ENCODE data around the gene ST3GAL6.
"Not testable (repeated sequence)": the region's sequence is repeated elsewhere in the genome, so short reads cannot be mapped to it uniquely, and the experiment has no call there.

ST3GAL6 gene

DNA sequence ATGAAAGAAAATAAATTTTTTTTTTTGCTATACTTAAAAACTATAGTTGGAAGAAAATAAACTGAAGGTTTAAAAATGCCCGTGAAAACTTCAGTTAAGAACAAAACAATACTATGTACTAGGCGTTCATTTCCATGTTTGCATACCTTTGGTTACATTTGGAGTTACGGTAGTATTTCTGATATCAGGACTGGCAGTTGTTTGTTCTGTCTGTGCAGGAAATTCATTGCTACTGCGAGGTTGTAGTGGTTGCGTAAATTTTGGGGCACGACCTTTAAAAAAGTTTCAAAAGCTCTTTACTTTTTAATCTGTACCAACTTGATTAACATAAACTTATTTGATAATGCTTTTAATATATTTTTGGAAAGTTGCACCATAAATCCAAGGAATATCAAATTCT is 47.9 kb downstream of the ST3GAL6 start:
- CTCF ChIA-PET = interaction anchor here (0.7 to 2.6 kb wide), 3 partner anchors 207 to 476 kb away, joined by 3 to 12 read pairs (median 3); no protein-coding TSS in a partner anchor
- no peak overlapping the region for H3K4me3 Mint-ChIP-seq
- H3K27ac Mint-ChIP-seq = no peak overlapping the region
- no peaks in the 10 kb centered on the region for H3K27me3 Mint-ChIP-seq
- H3K36me3 Mint-ChIP-seq = no peaks in the 10 kb centered on the region
- H3K4me1 Mint-ChIP-seq = no peaks in the 10 kb centered on the region
- no peak for DNase-seq
- no peaks in the 10 kb centered on the region for H3K9me3 Mint-ChIP-seq

DNA sequence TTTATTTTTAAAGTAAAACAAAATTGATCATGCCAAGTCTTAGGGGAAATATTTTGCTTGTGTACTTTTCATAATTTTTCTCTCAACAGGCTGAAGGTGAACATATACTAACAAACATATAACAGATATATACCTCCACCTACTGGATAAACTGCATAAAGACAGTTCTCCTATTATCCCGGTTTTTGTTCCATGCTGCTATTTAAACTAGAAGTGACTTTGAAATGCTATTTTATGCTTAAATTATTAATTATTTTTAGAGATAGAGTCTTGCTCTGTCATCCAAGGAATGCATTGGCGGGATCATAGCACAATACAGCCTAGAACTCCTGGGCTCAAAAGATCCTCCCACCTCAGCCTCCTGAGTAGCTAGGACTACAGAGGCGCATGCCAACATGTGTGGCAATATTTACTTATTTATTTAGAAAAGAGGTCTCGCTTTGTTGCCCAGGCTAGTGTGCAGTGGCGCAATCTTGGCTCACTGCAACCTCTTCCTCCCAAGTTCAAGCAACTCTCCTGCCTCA is 49.8 kb downstream of the ST3GAL6 start:
- H3K27me3 Mint-ChIP-seq = no peaks in the 10 kb centered on the region
- H3K4me1 Mint-ChIP-seq = no peaks in the 10 kb centered on the region
- H3K27ac Mint-ChIP-seq = no peak overlapping the region
- H3K9me3 Mint-ChIP-seq = no peaks in the 10 kb centered on the region
- DNase-seq = no peak
- no peak overlapping the region for H3K4me3 Mint-ChIP-seq
- CTCF ChIA-PET = interaction anchor here (0.6 to 5.8 kb wide), 13 partner anchors 170 to 875 kb away, joined by 3 to 60 read pairs (median 4); no protein-coding TSS in a partner anchor
- H3K36me3 Mint-ChIP-seq = no peaks in the 10 kb centered on the region

GRCh38 chr3:98814817-98815420 is 51.8 kb downstream of the ST3GAL6 start:
- H3K27ac Mint-ChIP-seq = no peak overlapping the region
- H3K4me1 Mint-ChIP-seq = no peaks in the 10 kb centered on the region
- no peak overlapping the region for H3K4me3 Mint-ChIP-seq
- no peak for DNase-seq
- no peaks in the 10 kb centered on the region for H3K36me3 Mint-ChIP-seq
- no peaks in the 10 kb centered on the region for H3K27me3 Mint-ChIP-seq
- H3K9me3 Mint-ChIP-seq = no peaks in the 10 kb centered on the region
- CTCF ChIA-PET = interaction anchor here (0.6 to 5.8 kb wide), 7 partner anchors 9 to 358 kb away, joined by 3 to 60 read pairs (median 5); no protein-coding TSS in a partner anchor

- H3K27ac Mint-ChIP-seq = no peak overlapping the region
Observed at GRCh38 chr3:98817547-98818041, 54.5 kb downstream of the ST3GAL6 start.

GRCh38 chr3:98821063-98821462 is 57.9 kb downstream of the ST3GAL6 start:
- DNase-seq = no peak
- H3K27me3 Mint-ChIP-seq = no peaks in the 10 kb centered on the region
- CTCF ChIA-PET = interaction anchor here (1.2 kb wide), 1 partner anchor 173 kb away, joined by 3 read pairs; no protein-coding TSS in a partner anchor

More at GRCh38 chr3:98817547-98818041, 54.5 kb downstream of the ST3GAL6 start:
- Mint-ChIP-seq H3K4me3 (no peak overlapping the region), H3K4me1 (no peaks in the 10 kb centered on the region), H3K36me3 (no peaks in the 10 kb centered on the region), H3K9me3 (no peaks in the 10 kb centered on the region), H3K27me3 (no peaks in the 10 kb centered on the region)
- DNase-seq = no peak
- CTCF ChIA-PET = interaction anchor here (0.8 to 5.8 kb wide), 11 partner anchors 143 to 936 kb away, joined by 3 to 60 read pairs (median 6); no protein-coding TSS in a partner anchor

DNA sequence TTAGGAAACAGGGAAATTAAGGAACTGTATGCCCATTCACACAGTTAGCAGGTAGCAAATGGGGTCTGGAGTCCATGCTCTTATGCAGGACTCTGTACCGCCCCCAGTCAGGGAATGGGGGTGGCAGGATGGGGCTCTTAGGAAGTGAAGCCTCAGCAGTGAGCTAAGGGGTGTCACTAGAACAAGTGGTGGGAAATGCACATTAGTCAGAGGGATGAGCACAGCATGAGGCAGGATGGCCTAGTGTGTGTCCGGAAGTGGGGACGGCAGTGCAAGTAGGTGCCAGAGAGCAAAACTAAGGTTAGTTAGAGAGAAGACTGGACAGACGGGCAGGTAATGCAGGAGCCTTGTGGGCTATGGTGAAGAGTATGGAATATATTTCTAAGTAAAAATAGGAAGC is 60.7 kb downstream of the ST3GAL6 start:
- no peaks in the 10 kb centered on the region for H3K27me3 Mint-ChIP-seq
- no peaks in the 10 kb centered on the region for H3K9me3 Mint-ChIP-seq
- H3K4me1 Mint-ChIP-seq = no peaks in the 10 kb centered on the region
- CTCF ChIA-PET = interaction anchor here (1.0 to 1.7 kb wide), 2 partner anchors 8 to 352 kb away, joined by 3 to 4 read pairs; no protein-coding TSS in a partner anchor
- no peak overlapping the region for H3K27ac Mint-ChIP-seq
- no peak overlapping the region for H3K4me3 Mint-ChIP-seq
- no peaks in the 10 kb centered on the region for H3K36me3 Mint-ChIP-seq
- DNase-seq = no peak

More at GRCh38 chr3:98821063-98821462, 57.9 kb downstream of the ST3GAL6 start:
- H3K27ac Mint-ChIP-seq = no peak overlapping the region
- H3K9me3 Mint-ChIP-seq = no peaks in the 10 kb centered on the region
- no peaks in the 10 kb centered on the region for H3K36me3 Mint-ChIP-seq
- H3K4me1 Mint-ChIP-seq = no peaks in the 10 kb centered on the region
- H3K4me3 Mint-ChIP-seq = no peak overlapping the region

DNA sequence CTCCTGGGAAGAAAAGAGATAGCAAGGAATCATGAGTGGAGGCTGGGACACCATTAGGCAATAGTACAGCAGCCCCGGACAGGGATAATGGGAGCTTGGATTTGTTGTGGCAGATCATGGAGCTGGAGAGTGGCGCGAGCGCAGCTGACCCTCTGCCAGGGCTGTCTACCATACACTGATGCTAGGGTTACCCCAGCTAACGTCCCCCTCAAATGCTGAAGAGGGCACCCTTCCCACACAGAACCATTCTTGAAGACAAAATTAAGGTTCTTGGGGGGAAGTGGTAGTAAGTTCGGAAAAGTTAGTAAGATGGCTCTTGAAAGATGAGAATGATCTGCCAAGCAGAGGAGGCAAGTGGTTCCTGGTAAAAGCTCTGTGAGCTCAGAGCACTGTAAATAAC is 61.1 kb downstream of the ST3GAL6 start:
- Mint-ChIP-seq H3K27me3 (no peaks in the 10 kb centered on the region), H3K4me1 (no peaks in the 10 kb centered on the region), H3K4me3 (no peak overlapping the region), H3K27ac (no peak overlapping the region), H3K36me3 (no peaks in the 10 kb centered on the region), H3K9me3 (no peaks in the 10 kb centered on the region)
- CTCF ChIA-PET = interaction anchor here (1.0 to 1.7 kb wide), 2 partner anchors 9 to 352 kb away, joined by 3 to 4 read pairs; no protein-coding TSS in a partner anchor
- DNase-seq = no peak

DNA sequence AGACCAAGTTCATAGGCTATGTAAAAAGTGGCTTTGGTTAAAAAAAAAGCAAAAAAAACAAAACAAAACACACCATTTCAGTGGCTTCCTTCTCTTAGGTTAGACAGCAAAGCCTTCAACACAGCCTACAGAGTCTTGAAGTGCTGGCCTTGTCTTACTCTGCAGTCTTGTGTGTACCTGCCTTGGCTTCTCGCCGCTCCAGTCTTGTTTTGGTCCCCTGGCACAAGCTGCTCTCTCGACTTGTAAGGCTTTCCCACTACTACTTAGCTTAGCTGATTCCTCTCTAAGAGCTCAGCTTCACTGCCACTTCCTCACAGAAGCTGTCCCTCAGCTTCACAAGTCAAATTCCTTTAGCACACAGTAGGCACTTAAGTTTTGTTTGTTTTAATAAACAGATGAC is 63.0 kb downstream of the ST3GAL6 start:
- no peak overlapping the region for H3K4me3 Mint-ChIP-seq
- no peaks in the 10 kb centered on the region for H3K36me3 Mint-ChIP-seq
- H3K4me1 Mint-ChIP-seq = no peaks in the 10 kb centered on the region

GRCh38 chr3:98827221-98827920 is 64.2 kb downstream of the ST3GAL6 start:
- H3K4me1 Mint-ChIP-seq = no peaks in the 10 kb centered on the region
- no peak overlapping the region for H3K27ac Mint-ChIP-seq
- CTCF ChIA-PET = no interaction called here
- peaks cover 2% of the 10 kb centered on the region for H3K9me3 Mint-ChIP-seq
- H3K4me3 Mint-ChIP-seq = no peak overlapping the region
- no peaks in the 10 kb centered on the region for H3K27me3 Mint-ChIP-seq
- no peak for DNase-seq
- H3K36me3 Mint-ChIP-seq = no peaks in the 10 kb centered on the region

More for the DNA sequence above, 63.0 kb downstream of the ST3GAL6 start:
- no peak for DNase-seq
- H3K27me3 Mint-ChIP-seq = no peaks in the 10 kb centered on the region
- no peaks in the 10 kb centered on the region for H3K9me3 Mint-ChIP-seq
- no peak overlapping the region for H3K27ac Mint-ChIP-seq
- CTCF ChIA-PET = interaction anchor here (0.9 to 1.2 kb wide), 2 partner anchors 229 to 252 kb away, joined by 3 read pairs; no protein-coding TSS in a partner anchor

DNA sequence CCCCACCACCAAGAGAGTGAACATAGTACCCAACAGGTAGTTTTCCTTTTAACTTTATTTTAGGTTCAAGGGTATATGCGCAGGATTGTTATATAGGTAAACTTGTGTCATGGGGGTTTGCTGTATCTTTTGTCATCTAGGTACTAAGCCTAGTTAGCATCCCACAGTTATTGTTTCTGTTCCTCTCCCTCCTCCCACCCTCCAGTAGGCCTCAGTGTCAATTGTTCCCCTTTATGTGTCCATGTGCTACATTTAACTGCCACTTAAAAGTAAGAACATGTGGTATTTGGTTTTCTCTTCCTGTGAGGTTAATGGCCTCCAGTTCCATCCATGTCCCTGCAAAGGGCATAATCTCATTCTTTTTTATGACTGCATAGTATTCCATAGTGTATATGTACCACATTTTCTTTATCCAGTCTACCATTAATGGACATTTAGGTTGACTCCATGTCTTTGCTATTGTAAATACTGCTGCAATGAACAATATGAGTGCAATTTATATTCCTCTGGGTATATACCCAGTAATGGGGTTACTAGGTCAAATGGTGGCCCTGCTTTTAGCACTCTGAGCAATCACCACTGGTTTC is 66.2 kb downstream of the ST3GAL6 start:
- Mint-ChIP-seq H3K27ac (no peak overlapping the region), H3K36me3 (no peaks in the 10 kb centered on the region), H3K9me3 (peaks cover 2% of the 10 kb centered on the region), H3K27me3 (no peaks in the 10 kb centered on the region), H3K4me1 (no peaks in the 10 kb centered on the region), H3K4me3 (no peak overlapping the region)
- no peak for DNase-seq
- CTCF ChIA-PET = no interaction called here

- not testable (repeated sequence) for H3K4me1 Mint-ChIP-seq, H3K27me3 Mint-ChIP-seq, H3K4me3 Mint-ChIP-seq, H3K27ac Mint-ChIP-seq, DNase-seq, H3K36me3 Mint-ChIP-seq, H3K9me3 Mint-ChIP-seq
- CTCF ChIA-PET = interaction anchor here (0.7 kb wide), 1 partner anchor 266 kb away, joined by 3 read pairs; no protein-coding TSS in a partner anchor
Observed at GRCh38 chr3:98831060-98831459, 67.9 kb downstream of the ST3GAL6 start.

- peaks cover 2% of the 10 kb centered on the region for H3K36me3 Mint-ChIP-seq
- no peak overlapping the region for H3K4me3 Mint-ChIP-seq
- H3K27ac Mint-ChIP-seq = no peak overlapping the region
- H3K9me3 Mint-ChIP-seq = peaks cover 2% of the 10 kb centered on the region
- no peaks in the 10 kb centered on the region for H3K4me1 Mint-ChIP-seq
- peaks cover 3% of the 10 kb centered on the region for H3K27me3 Mint-ChIP-seq
- CTCF ChIA-PET = no interaction called here
- no peak for DNase-seq
Observed at GRCh38 chr3:98839846-98840245, 76.7 kb downstream of the ST3GAL6 start.

DNA sequence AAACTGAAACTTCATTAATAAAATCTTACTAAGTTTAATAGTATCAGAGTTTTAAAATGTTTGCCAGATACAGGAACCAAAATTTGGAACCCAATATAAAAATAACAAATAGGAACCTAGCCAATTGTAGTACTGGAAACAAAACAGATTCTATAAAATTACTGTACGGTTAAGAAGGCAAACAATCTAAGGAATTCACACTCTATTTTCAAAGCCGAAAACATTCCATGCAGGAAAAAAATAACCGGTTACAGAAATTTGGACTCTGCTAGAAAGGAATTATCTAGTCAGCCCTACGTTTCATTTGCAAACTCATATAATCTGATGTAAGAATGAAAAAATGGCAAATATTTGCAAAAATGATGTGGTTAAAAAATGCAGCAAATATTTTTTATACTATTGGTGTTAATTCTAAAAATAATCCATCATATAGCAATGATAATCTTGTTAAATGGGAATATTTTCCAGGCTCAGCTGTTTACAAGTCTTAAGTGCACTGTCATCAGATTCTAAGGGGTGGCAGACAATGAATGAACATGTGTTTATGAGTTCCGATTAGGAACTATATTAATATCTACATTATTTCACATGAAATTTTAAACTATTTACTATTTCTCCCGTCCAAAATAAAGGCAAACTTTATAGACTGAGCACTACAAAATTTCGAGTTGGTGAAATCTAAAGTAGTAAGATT is 80.3 kb downstream of the ST3GAL6 start:
- peaks cover 2% of the 10 kb centered on the region for H3K9me3 Mint-ChIP-seq
- H3K4me1 Mint-ChIP-seq = no peaks in the 10 kb centered on the region
- H3K27ac Mint-ChIP-seq = no peak overlapping the region
- peaks cover 3% of the 10 kb centered on the region for H3K27me3 Mint-ChIP-seq
- no peak for DNase-seq
- H3K36me3 Mint-ChIP-seq = peaks cover 2% of the 10 kb centered on the region
- no peak overlapping the region for H3K4me3 Mint-ChIP-seq
- CTCF ChIA-PET = no interaction called here
